ENCODE results near the gene DSG4. TPM values are rescaled to one million over a fixed set of nuclear protein-coding genes. Genes with fewer than 3 reads are reported as not detected.

DSG4 gene
- total and polyA plus RNA-seq, 4 donors = under 0.01 TPM; not detected in 3

DNA sequence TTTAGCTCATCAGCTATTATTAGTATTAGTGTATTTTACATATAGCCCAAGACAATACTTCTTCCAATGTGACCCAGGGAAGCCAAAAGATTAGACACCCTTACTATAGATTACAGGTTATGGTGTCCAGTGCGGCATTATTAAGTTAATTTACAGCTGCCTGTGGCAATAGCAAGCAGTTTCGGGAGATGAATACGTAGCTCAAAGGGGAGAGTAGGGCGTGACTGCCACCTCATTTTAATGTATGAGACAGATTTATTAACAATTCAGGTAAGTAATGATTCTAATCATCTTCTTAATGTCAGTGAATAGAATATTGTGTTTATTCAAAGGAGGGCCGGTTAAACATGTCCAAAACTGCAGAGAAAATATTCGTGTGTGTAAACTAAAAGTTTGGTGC is 64.2 kb downstream of the DSG4 start (continued):
- TF ChIP-seq, protein P1, sequence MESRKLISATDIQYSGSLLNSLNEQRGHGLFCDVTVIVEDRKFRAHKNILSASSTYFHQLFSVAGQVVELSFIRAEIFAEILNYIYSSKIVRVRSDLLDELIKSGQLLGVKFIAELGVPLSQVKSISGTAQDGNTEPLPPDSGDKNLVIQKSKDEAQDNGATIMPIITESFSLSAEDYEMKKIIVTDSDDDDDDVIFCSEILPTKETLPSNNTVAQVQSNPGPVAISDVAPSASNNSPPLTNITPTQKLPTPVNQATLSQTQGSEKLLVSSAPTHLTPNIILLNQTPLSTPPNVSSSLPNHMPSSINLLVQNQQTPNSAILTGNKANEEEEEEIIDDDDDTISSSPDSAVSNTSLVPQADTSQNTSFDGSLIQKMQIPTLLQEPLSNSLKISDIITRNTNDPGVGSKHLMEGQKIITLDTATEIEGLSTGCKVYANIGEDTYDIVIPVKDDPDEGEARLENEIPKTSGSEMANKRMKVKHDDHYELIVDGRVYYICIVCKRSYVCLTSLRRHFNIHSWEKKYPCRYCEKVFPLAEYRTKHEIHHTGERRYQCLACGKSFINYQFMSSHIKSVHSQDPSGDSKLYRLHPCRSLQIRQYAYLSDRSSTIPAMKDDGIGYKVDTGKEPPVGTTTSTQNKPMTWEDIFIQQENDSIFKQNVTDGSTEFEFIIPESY (IDR thresholded peaks at IDR 0.05) = no peak
- TF ChIP-seq FOXA1 (IDR thresholded peaks at IDR 0.05) = no peak
- TF ChIP-seq FOXA2 (IDR thresholded peaks at IDR 0.05) = no peak
- no peak for TF ChIP-seq JUND (IDR thresholded peaks at IDR 0.05)
- TF ChIP-seq RXRA (IDR thresholded peaks at IDR 0.05) = no peak

DNA sequence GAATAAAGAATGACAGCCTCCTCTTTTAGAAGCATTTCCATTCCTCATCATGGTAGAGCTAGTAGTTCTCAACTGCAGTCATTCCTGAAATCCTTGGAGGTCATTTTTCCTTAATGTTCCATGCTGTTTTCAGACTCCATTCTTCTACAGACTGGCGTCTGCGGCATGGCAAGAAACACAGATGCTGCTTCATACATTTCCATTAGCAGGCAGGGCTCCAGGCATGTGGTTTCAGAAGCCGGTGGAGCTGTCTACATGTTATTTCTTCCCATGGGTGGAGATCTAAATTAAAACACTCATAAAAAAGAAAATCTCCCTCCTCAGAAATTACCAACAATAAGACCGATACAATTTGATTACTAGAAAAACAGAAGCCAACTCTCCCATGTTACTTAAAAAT is 64.9 kb downstream of the DSG4 start:
- WGBS = 90% methylated on average over 4 of the region's 4 CpGs
- Histone ChIP-seq H3K9me3 (ENCODE audit: control insufficient read depth in 4 of 4, low read length in 3 of 4) (no peaks in the 10 kb centered on the region), H3K4me3 (ENCODE audit: low read depth in 1 of 3, low read length in 3 of 3) (no peak overlapping the region), H3K4me1 (ENCODE audit: control insufficient read depth in 4 of 4, insufficient read depth in 4 of 4, low read length in 3 of 4) (no peaks in the 10 kb centered on the region), H3K9ac (ENCODE audit: low read depth in 1 of 2, low read length in 2 of 2) (no peak overlapping the region), H3K27me3 (ENCODE audit: control insufficient read depth in 4 of 4, insufficient read depth in 4 of 4, low read length in 3 of 4) (no peaks in the 10 kb centered on the region), H3K27ac (ENCODE audit: low read depth in 1 of 2, low read length in 2 of 2) (no peak overlapping the region), H3K36me3 (ENCODE audit: control insufficient read depth in 4 of 4, insufficient read depth in 3 of 4, low read depth in 1 of 4, low read length in 3 of 4) (no peaks in the 10 kb centered on the region)
- DNase-seq (ENCODE audit: low spot score) = no peak
- TF ChIP-seq FOXA1 (IDR thresholded peaks at IDR 0.05) (no peak), JUND (IDR thresholded peaks at IDR 0.05) (no peak), YY1 (IDR thresholded peaks at IDR 0.05) (no peak), HNF4G (IDR thresholded peaks at IDR 0.05) (no peak), TAF1 (conservative IDR thresholded peaks at IDR 0.05) (no peak), RAD21 (IDR thresholded peaks at IDR 0.05) (no peak), HNF4A (conservative IDR thresholded peaks at IDR 0.05) (no peak), SP1 (IDR thresholded peaks at IDR 0.05) (no peak), RXRA (IDR thresholded peaks at IDR 0.05) (no peak), FOXA2 (IDR thresholded peaks at IDR 0.05) (no peak), NR2F2 (IDR thresholded peaks at IDR 0.05) (no peak), EGR1 (IDR thresholded peaks at IDR 0.05; ENCODE audit: low read depth in 2 of 2) (no peak), GABPA (IDR thresholded peaks at IDR 0.05 in 1 of 2, conservative IDR thresholded peaks at IDR 0.05 in 1 of 2) (no peak)
- TF ChIP-seq, protein P2, sequence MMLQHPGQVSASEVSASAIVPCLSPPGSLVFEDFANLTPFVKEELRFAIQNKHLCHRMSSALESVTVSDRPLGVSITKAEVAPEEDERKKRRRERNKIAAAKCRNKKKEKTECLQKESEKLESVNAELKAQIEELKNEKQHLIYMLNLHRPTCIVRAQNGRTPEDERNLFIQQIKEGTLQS (IDR thresholded peaks at IDR 0.05) = no peak
- TF ChIP-seq, protein P3, sequence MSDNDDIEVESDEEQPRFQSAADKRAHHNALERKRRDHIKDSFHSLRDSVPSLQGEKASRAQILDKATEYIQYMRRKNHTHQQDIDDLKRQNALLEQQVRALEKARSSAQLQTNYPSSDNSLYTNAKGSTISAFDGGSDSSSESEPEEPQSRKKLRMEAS (IDR thresholded peaks at IDR 0.05) = no peak
- TF ChIP-seq, protein P4, sequence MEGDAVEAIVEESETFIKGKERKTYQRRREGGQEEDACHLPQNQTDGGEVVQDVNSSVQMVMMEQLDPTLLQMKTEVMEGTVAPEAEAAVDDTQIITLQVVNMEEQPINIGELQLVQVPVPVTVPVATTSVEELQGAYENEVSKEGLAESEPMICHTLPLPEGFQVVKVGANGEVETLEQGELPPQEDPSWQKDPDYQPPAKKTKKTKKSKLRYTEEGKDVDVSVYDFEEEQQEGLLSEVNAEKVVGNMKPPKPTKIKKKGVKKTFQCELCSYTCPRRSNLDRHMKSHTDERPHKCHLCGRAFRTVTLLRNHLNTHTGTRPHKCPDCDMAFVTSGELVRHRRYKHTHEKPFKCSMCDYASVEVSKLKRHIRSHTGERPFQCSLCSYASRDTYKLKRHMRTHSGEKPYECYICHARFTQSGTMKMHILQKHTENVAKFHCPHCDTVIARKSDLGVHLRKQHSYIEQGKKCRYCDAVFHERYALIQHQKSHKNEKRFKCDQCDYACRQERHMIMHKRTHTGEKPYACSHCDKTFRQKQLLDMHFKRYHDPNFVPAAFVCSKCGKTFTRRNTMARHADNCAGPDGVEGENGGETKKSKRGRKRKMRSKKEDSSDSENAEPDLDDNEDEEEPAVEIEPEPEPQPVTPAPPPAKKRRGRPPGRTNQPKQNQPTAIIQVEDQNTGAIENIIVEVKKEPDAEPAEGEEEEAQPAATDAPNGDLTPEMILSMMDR (IDR thresholded peaks at IDR 0.05; ENCODE audit: low read depth, low read length, missing input control) = no peak
- TF ChIP-seq, protein P5, sequence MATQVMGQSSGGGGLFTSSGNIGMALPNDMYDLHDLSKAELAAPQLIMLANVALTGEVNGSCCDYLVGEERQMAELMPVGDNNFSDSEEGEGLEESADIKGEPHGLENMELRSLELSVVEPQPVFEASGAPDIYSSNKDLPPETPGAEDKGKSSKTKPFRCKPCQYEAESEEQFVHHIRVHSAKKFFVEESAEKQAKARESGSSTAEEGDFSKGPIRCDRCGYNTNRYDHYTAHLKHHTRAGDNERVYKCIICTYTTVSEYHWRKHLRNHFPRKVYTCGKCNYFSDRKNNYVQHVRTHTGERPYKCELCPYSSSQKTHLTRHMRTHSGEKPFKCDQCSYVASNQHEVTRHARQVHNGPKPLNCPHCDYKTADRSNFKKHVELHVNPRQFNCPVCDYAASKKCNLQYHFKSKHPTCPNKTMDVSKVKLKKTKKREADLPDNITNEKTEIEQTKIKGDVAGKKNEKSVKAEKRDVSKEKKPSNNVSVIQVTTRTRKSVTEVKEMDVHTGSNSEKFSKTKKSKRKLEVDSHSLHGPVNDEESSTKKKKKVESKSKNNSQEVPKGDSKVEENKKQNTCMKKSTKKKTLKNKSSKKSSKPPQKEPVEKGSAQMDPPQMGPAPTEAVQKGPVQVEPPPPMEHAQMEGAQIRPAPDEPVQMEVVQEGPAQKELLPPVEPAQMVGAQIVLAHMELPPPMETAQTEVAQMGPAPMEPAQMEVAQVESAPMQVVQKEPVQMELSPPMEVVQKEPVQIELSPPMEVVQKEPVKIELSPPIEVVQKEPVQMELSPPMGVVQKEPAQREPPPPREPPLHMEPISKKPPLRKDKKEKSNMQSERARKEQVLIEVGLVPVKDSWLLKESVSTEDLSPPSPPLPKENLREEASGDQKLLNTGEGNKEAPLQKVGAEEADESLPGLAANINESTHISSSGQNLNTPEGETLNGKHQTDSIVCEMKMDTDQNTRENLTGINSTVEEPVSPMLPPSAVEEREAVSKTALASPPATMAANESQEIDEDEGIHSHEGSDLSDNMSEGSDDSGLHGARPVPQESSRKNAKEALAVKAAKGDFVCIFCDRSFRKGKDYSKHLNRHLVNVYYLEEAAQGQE (IDR thresholded peaks at IDR 0.05) = no peak
- TF ChIP-seq, protein P1 (IDR thresholded peaks at IDR 0.05) = no peak
